Left ventricle myocardium inferior (tissue), 1 donor: ENCODE data around the gene ETV4. TPM values are rescaled to one million over a fixed set of nuclear protein-coding genes. Genes with fewer than 3 reads are reported as not detected.

Source experiments
- DNase-seq: peaks from one replicate; pipeline ENCODE4 v3.0.0-alpha.2; 2020
- H3K27ac ChIP-seq: fragments of 200-600 bp; replicated peaks from 2 replicates; pipeline ENCODE4 v1.8.0; 2021
- H3K27me3 ChIP-seq: fragments of 200-600 bp; 2 replicates; pipeline ENCODE4 v1.8.0; 2021; ENCODE audit warnings: low read depth
- H3K36me3 ChIP-seq: fragments of 200-600 bp; 2 replicates; pipeline ENCODE4 v1.8.0; 2021
- H3K4me1 ChIP-seq: fragments of 200-600 bp; 2 replicates; pipeline ENCODE4 v1.8.0; 2021
- H3K4me3 ChIP-seq: fragments of 200-600 bp; 2 replicates; pipeline ENCODE4 v1.8.0; 2021; ENCODE audit warnings: mild to moderate bottlenecking, moderate library complexity
- H3K9me3 ChIP-seq: fragments of 200-600 bp; replicated peaks from 2 replicates; pipeline ENCODE4 v1.8.0; 2021
- intact Hi-C: fragments of 100-400 bp; cut with micrococcal nuclease; formaldehyde crosslinking; loops from one replicate; pipeline ENCODE4 v1.11.0; 2022
- total RNA-seq: library from RNA; stranded (reverse); fragmentation: NEBNext Ultra II Directional; extraction: Animal tissue kit (Norgen Biotek cat#: 25700); gene quantifications from one replicate; pipeline ENCODE4 v1.2.1, GENCODE V29; 2021
- TF ChIP-seq, protein P1 (sequence below): fragments of 200-600 bp; IDR thresholded peaks from 2 replicates; pipeline ENCODE4 v1.8.0; 2021; ENCODE audit warnings: antibody characterized with exemption, mild to moderate bottlenecking, borderline replicate concordance
- donor health status: DM: no; HTN: yes; CAD: no; lungs with severe emphysema.

The ETV4 gene
- total RNA-seq, 1 donor from 2014 or later, result 0.60 TPM

DNA sequence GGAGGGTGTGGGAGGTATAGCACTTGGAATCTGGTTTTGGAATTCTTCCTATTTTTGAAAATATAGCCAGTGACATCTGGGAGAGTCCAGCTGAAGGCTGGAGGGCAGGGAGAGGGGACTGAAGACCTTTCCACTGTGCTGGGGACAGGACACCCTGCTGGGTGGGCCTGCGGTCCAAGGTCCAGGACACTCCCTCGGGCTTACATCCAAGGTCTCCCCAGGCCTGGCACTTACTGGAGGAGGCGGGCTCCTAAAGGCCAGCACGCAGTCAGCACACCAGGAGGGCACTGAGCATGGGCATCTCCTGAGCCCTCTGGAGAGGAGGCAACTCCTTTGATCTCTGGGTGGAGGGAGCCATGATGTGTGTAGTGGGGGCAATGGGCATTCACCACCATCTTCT is 35.5 kb upstream of the ETV4 start:
- Histone ChIP-seq H3K36me3 (no peaks in the 10 kb centered on the region), H3K27me3 (no peaks in the 10 kb centered on the region), H3K4me1 (peaks cover 51% of the 10 kb centered on the region), H3K27ac (peak overlapping the region; percentile 71), H3K9me3 (no peaks in the 10 kb centered on the region), H3K4me3 (no peak overlapping the region)
- intact Hi-C loops, result no loop called here
- DNase-seq, result no peak
- TF ChIP-seq, protein P1, sequence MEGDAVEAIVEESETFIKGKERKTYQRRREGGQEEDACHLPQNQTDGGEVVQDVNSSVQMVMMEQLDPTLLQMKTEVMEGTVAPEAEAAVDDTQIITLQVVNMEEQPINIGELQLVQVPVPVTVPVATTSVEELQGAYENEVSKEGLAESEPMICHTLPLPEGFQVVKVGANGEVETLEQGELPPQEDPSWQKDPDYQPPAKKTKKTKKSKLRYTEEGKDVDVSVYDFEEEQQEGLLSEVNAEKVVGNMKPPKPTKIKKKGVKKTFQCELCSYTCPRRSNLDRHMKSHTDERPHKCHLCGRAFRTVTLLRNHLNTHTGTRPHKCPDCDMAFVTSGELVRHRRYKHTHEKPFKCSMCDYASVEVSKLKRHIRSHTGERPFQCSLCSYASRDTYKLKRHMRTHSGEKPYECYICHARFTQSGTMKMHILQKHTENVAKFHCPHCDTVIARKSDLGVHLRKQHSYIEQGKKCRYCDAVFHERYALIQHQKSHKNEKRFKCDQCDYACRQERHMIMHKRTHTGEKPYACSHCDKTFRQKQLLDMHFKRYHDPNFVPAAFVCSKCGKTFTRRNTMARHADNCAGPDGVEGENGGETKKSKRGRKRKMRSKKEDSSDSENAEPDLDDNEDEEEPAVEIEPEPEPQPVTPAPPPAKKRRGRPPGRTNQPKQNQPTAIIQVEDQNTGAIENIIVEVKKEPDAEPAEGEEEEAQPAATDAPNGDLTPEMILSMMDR, result no peak

DNA sequence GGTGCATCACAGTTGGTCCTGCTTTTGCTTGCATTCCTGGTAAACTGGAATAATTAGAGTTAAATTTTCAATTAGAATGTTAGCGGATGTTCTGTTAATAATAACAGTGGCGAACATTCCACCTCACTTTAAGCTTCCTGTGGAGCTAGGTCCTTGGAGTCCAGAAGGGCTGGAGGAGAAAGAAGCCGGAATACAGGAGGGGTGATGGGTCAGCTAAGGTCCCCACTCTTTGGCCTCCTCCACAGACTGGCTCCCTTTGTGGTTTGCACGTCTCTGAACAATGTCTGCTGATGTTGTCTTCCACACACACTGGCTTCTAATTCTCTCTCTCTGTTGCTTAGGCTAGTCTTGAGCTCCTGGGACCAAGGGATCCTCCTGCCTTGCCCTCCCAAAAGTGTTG is 35.0 kb upstream of the ETV4 start:
- intact Hi-C loops, result no loop called here
- H3K27ac ChIP-seq, result peak overlapping the region; percentile 71
- TF ChIP-seq, protein P1, result no peak
- no peaks in the 10 kb centered on the region for H3K27me3 ChIP-seq
- H3K4me3 ChIP-seq, result no peak overlapping the region
- DNase-seq, result no peak
- H3K4me1 ChIP-seq, result peaks cover 53% of the 10 kb centered on the region
- H3K36me3 ChIP-seq, result no peaks in the 10 kb centered on the region
- H3K9me3 ChIP-seq, result no peaks in the 10 kb centered on the region

DNA sequence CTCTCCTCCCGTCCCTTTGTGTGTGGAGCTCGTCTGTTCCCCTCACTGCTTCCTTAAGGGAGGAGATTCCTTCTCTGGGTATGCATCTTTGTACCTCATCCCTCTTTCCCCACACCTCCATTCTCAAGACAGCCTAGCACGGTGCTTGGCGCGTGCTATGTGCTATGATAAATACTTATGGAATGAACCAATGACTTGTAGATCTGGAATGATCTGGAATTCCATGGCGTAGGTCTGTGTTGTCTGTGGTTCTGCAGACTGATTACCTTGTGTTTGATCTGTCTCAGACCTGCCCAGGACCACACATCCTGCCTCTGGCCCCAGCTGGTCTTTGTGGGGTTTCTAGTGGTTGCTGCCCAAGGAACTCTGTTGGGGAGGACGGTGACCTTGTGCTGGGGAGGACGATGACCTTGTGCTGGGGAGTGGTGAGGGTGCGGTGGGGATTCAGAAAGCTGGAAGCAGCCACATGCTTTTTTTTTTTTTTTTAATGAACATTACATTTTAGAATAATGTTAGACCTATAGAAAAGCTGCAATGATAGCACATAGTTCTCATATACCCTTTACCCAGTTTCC is 33.5 kb upstream of the ETV4 start:
- Histone ChIP-seq H3K27ac (peak overlapping the region; percentile 75), H3K27me3 (no peaks in the 10 kb centered on the region), H3K36me3 (no peaks in the 10 kb centered on the region), H3K9me3 (no peaks in the 10 kb centered on the region), H3K4me3 (no peak overlapping the region), H3K4me1 (peaks cover 53% of the 10 kb centered on the region)
- TF ChIP-seq, protein P1, result no peak
- intact Hi-C loops, result no loop called here
- no peak for DNase-seq

GRCh38 chr17:43578699-43579565 is 32.8 kb upstream of the ETV4 start:
- TF ChIP-seq, protein P1, result no peak
- no peaks in the 10 kb centered on the region for H3K27me3 ChIP-seq
- DNase-seq, result no peak
- peak overlapping the region; percentile 75 for H3K27ac ChIP-seq
- no peak overlapping the region for H3K4me3 ChIP-seq
- H3K36me3 ChIP-seq, result no peaks in the 10 kb centered on the region
- H3K9me3 ChIP-seq, result no peaks in the 10 kb centered on the region
- H3K4me1 ChIP-seq, result peaks cover 53% of the 10 kb centered on the region
- intact Hi-C loops, result no loop called here

DNA sequence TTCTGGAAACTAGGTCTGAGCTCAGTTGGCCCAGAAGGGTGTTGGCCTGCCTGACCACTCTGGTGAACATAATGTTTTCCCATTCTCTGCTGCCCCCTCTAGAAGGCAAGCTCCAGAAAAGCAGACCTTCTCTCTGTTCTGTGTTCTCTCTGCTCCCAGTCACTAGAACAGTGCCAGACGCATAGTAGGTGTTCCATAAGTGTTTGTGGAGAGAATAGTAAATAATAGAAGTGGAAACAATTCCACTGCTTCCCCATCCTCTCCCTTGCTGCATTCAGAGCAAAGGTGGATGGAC is 32.2 kb upstream of the ETV4 start:
- intact Hi-C loops, result no loop called here
- Histone ChIP-seq H3K36me3 (no peaks in the 10 kb centered on the region), H3K4me1 (peaks cover 53% of the 10 kb centered on the region), H3K4me3 (no peak overlapping the region), H3K27ac (peak overlapping the region; percentile 75), H3K27me3 (no peaks in the 10 kb centered on the region), H3K9me3 (no peaks in the 10 kb centered on the region)
- DNase-seq, result no peak
- TF ChIP-seq, protein P1, result no peak
